Posterior cingulate gyrus (tissue), 11 donors: Measurements from ENCODE around the gene PTK6.

Experiments used
- DNase-seq, 10 donors: peaks; one replicate each; pipeline versions ENCODE4 v3.0.0 to v3.0.0-alpha.2; 2020 to 2021; ENCODE audit warnings: mixed read lengths in 3 of 10
- intact Hi-C: fragments of 100-400 bp; cut with DNase I; formaldehyde crosslinking; loops from one replicate; pipeline ENCODE4 v1.15.1; 2023

The PTK6 gene

GRCh38 chr20:63570281-63571086 is 33.3 kb upstream of the PTK6 start:
- DNase-seq: no peak
- intact Hi-C loops: no loop called here

GRCh38 chr20:63568986-63569949 is 32.1 kb upstream of the PTK6 start:
- no peak for DNase-seq
- intact Hi-C loops: no loop called here

- no peak for DNase-seq
- intact Hi-C loops: no loop called here
Measured at GRCh38 chr20:63568170-63568981, 31.2 kb upstream of the PTK6 start.

GRCh38 chr20:63567386-63568169 is 30.4 kb upstream of the PTK6 start:
- DNase-seq: peak in 1 of 10 donors; percentile 20
- intact Hi-C loops: no loop called here

- intact Hi-C loops: no loop called here
- no peak for DNase-seq
Measured at GRCh38 chr20:63567136-63567385, 29.9 kb upstream of the PTK6 start.

GRCh38 chr20:63566395-63567135 is 29.4 kb upstream of the PTK6 start:
- intact Hi-C loops: no loop called here
- DNase-seq: no peak

- intact Hi-C loops: no loop called here
Measured at GRCh38 chr20:63565699-63566335, 28.6 kb upstream of the PTK6 start.

GRCh38 chr20:63565021-63565698 is 28.0 kb upstream of the PTK6 start:
- DNase-seq: no peak
- intact Hi-C loops: no loop called here

More at GRCh38 chr20:63565699-63566335, 28.6 kb upstream of the PTK6 start:
- DNase-seq: no peak

GRCh38 chr20:63564036-63564810 is 27.0 kb upstream of the PTK6 start:
- intact Hi-C loops: no loop called here
- DNase-seq: no peak

GRCh38 chr20:63563225-63563935 is 26.2 kb upstream of the PTK6 start:
- DNase-seq: no peak
- intact Hi-C loops: no loop called here

GRCh38 chr20:63562461-63563224 is 25.5 kb upstream of the PTK6 start:
- intact Hi-C loops: no loop called here

GRCh38 chr20:63561624-63562396 is 24.6 kb upstream of the PTK6 start:
- no peak for DNase-seq
- intact Hi-C loops: no loop called here

More at GRCh38 chr20:63562461-63563224, 25.5 kb upstream of the PTK6 start:
- DNase-seq: no peak

- intact Hi-C loops: no loop called here
Measured at GRCh38 chr20:63560856-63561609, 23.9 kb upstream of the PTK6 start.

GRCh38 chr20:63560333-63560805 is 23.2 kb upstream of the PTK6 start:
- intact Hi-C loops: no loop called here
- no peak for DNase-seq

More at GRCh38 chr20:63560856-63561609, 23.9 kb upstream of the PTK6 start:
- DNase-seq: no peak
